Stomach (tissue), 4 donors: ENCODE results near the gene DBN1.

ENCODE experiments used
- CTCF ChIP-seq, 7 experiments: fragments of 450-650 bp in 4 of 7; fragments of 200-600 bp in 3 of 7; sonication (generic) in 3 of 7; IDR thresholded peaks; one replicate each; pipeline ENCODE4 v1.5.1; 2016 to 2019; ENCODE audit warnings: antibody characterized with exemption in 7 of 7, control low read depth in 2 of 7, mild to moderate bottlenecking in 1 of 7
- EP300 ChIP-seq: sonication (generic); formaldehyde crosslinking; IDR thresholded peaks from one replicate; pipeline ENCODE4 v1.6.1; 2017; ENCODE audit warnings: antibody characterized with exemption
- POLR2A ChIP-seq, 4 donors: fragments of 450-650 bp; IDR thresholded peaks; one replicate each; pipeline ENCODE4 v1.6.1; 2016; ENCODE audit warnings: antibody characterized with exemption in 4 of 4, control low read depth in 2 of 4, mild to moderate bottlenecking in 1 of 4, moderate library complexity in 1 of 4
- POLR2AphosphoS5 ChIP-seq, 3 donors: sonication (generic); formaldehyde crosslinking; IDR thresholded peaks; one replicate each; pipeline ENCODE4 v1.6.1; 2016; ENCODE audit warnings: antibody characterized with exemption in 3 of 3

GRCh38 chr5:177499842-177500241 is 26.4 kb upstream of the DBN1 start:
- TF ChIP-seq CTCF (IDR thresholded peaks at IDR 0.05) (no peak), POLR2AphosphoS5 (IDR thresholded peaks at IDR 0.05) (no peak), POLR2A (IDR thresholded peaks at IDR 0.05) (no peak), EP300 (no peak)
